MCF 10A (cell line): ENCODE results near the gene EXOC3L1. TPM values are rescaled to one million over a fixed set of nuclear protein-coding genes. Genes with fewer than 3 reads are reported as not detected.

Source experiments
- BruUV-seq: library from RNA; stranded (reverse); fragments of 400-500 nt; replicated peaks from 2 replicates; lab custom pipeline; 2021; lab: Mats Ljungman, UMichigan
- CTCF ChIA-PET: fragments of 300-600 bp; sonication (Branson Sonifier 250); formaldehyde crosslinking; extraction: SDS; loops from one replicate; lab custom pipeline; 2021; ENCODE audit warnings: antibody characterized with exemption, inconsistent platforms; lab: Yijun Ruan, JAX
- POLR2A ChIA-PET: fragments of 300-600, 350-650 bp; sonication (Branson Sonifier 250); formaldehyde crosslinking; extraction: SDS; loops from one replicate; lab custom pipeline; 2020; ENCODE audit warnings: antibody characterized with exemption, inconsistent platforms; lab: Yijun Ruan, JAX
- DNase-seq: peaks from one replicate; pipeline ENCODE4 v3.0.0-alpha.2; 2018; ENCODE audit not compliant: unreplicated experiment
- H3K27ac Mint-ChIP-seq: one replicate; pipeline ENCODE4 v1.8.0; 2022; ENCODE audit warnings: mild to moderate bottlenecking, low read depth, mixed read lengths; ENCODE audit not compliant: unreplicated experiment
- H3K27me3 Mint-ChIP-seq: one replicate; pipeline ENCODE4 v1.8.0; 2022; ENCODE audit warnings: mixed read lengths; ENCODE audit not compliant: insufficient read depth, unreplicated experiment
- H3K36me3 Mint-ChIP-seq: one replicate; pipeline ENCODE4 v1.8.0; 2022; ENCODE audit warnings: mild to moderate bottlenecking, moderate library complexity, mixed read lengths; ENCODE audit not compliant: insufficient read depth, unreplicated experiment
- H3K4me1 Mint-ChIP-seq: one replicate; pipeline ENCODE4 v1.8.0; 2022; ENCODE audit warnings: mixed read lengths; ENCODE audit not compliant: insufficient read depth, unreplicated experiment
- H3K4me3 Mint-ChIP-seq: one replicate; pipeline ENCODE4 v1.8.0; 2022; ENCODE audit warnings: mild to moderate bottlenecking, moderate library complexity, mixed read lengths; ENCODE audit not compliant: unreplicated experiment
- H3K9me3 Mint-ChIP-seq: one replicate; pipeline ENCODE4 v1.8.0; 2022; ENCODE audit warnings: mixed read lengths; ENCODE audit not compliant: unreplicated experiment
- CTCF ChIP-seq: fragments of 200-600 bp; IDR thresholded peaks from one replicate; pipeline ENCODE4 v1.8.0; 2022; ENCODE audit warnings: antibody characterized with exemption, mild to moderate bottlenecking; ENCODE audit not compliant: unreplicated experiment
- intact Hi-C: fragments of 100-400 bp; cut with micrococcal nuclease; formaldehyde crosslinking; loops from 2 replicates; pipeline ENCODE4 v1.14.1; 2022
- total RNA-seq: library from RNA; stranded (reverse); gene quantifications from 2 replicates; pipeline ENCODE4 v1.2.3, GENCODE V29; 2022

The EXOC3L1 gene
- total RNA-seq, 1 experiment from 2014 or later, result not detected

GRCh38 chr16:67151431-67152097 is 38.4 kb downstream of the EXOC3L1 start:
- no peaks in the 10 kb centered on the region for H3K9me3 Mint-ChIP-seq
- H3K36me3 Mint-ChIP-seq, result peaks cover 29% of the 10 kb centered on the region
- H3K4me3 Mint-ChIP-seq, result peak overlapping the region; percentile 46
- no peak overlapping the region for H3K27ac Mint-ChIP-seq
- POLR2A ChIA-PET, result interaction anchor here (0.6 to 1.1 kb wide), 3 partner anchors 11 to 42 kb away, joined by 3 to 4 read pairs (median 4); partner anchors contain the start of gene PHAF1
- BruUV-seq, result no TSS peak
- intact Hi-C loops, result no loop called here
- CTCF ChIA-PET, result interaction anchor here (0.7 to 0.9 kb wide), 4 partner anchors 26 to 173 kb away, joined by 3 to 4 read pairs (median 3); no protein-coding TSS in a partner anchor
- no peak for TF ChIP-seq CTCF
- H3K4me1 Mint-ChIP-seq, result peaks cover 12% of the 10 kb centered on the region
- H3K27me3 Mint-ChIP-seq, result no peaks in the 10 kb centered on the region
- DNase-seq, result no peak

- Mint-ChIP-seq H3K4me1 (peaks cover 12% of the 10 kb centered on the region), H3K27me3 (no peaks in the 10 kb centered on the region), H3K27ac (no peak within 1 kb of the TSS), H3K4me3 (peak within 1 kb of the TSS; percentile 46), H3K36me3 (peaks cover 35% of the 10 kb centered on the region), H3K9me3 (no peaks in the 10 kb centered on the region)
- ChIA-PET POLR2A (interaction anchor here (0.6 kb wide), 1 partner anchor 41 kb away, joined by 4 read pairs; the partner anchor contains the start of gene PHAF1), CTCF (interaction anchor here (0.7 to 0.8 kb wide), 2 partner anchors 168 to 173 kb away, joined by 3 read pairs; no protein-coding TSS in a partner anchor)
- no peak for TF ChIP-seq CTCF
- no peak for DNase-seq
- intact Hi-C loops, result no loop called here
- no TSS peak for BruUV-seq
Measured at GRCh38 chr16:67150833-67151396, 39.0 kb downstream of the EXOC3L1 start, which contains the start of gene B3GNT9. B3GNT9 (minus strand) TSS chr16:67150998; CDS start chr16:67150485, 513 bp downstream.

GRCh38 chr16:67150047-67150832 is 39.7 kb downstream of the EXOC3L1 start:
- CTCF ChIA-PET, result no interaction called here
- DNase-seq, result no peak
- no peak overlapping the region for H3K27ac Mint-ChIP-seq
- intact Hi-C loops, result no loop called here
- TF ChIP-seq CTCF, result no peak
- H3K36me3 Mint-ChIP-seq, result peaks cover 39% of the 10 kb centered on the region
- no peaks in the 10 kb centered on the region for H3K27me3 Mint-ChIP-seq
- POLR2A ChIA-PET, result no interaction called here
- no peak overlapping the region for H3K4me3 Mint-ChIP-seq
- H3K4me1 Mint-ChIP-seq, result peaks cover 12% of the 10 kb centered on the region
- no TSS peak for BruUV-seq
- no peaks in the 10 kb centered on the region for H3K9me3 Mint-ChIP-seq
